Adrenal gland (tissue), 5 donors: ENCODE results near the gene CORO2B.

Experiments used
- POLR2A ChIP-seq, 2 donors: fragments of 450-650 bp; IDR thresholded peaks; one replicate each; pipeline ENCODE4 v1.6.1; 2017; ENCODE audit warnings: antibody characterized with exemption in 2 of 2, mild to moderate bottlenecking in 2 of 2, moderate library complexity in 1 of 2
- TF ChIP-seq, protein P1 (sequence below), 6 experiments: fragments of 450-650 bp in 4 of 6; fragments of 200-600 bp in 2 of 6; sonication (generic) in 1 of 6; IDR thresholded peaks; 1 replicate in 5 of 6; 2 replicates in 1 of 6; pipeline versions ENCODE4 v1.5.1 to v1.8.0; 2016 to 2021; ENCODE audit warnings: antibody characterized with exemption in 6 of 6, mild to moderate bottlenecking in 2 of 6, moderate library complexity in 1 of 6
- donor health status: DM: no; HTN: no; CAD: no.

DNA sequence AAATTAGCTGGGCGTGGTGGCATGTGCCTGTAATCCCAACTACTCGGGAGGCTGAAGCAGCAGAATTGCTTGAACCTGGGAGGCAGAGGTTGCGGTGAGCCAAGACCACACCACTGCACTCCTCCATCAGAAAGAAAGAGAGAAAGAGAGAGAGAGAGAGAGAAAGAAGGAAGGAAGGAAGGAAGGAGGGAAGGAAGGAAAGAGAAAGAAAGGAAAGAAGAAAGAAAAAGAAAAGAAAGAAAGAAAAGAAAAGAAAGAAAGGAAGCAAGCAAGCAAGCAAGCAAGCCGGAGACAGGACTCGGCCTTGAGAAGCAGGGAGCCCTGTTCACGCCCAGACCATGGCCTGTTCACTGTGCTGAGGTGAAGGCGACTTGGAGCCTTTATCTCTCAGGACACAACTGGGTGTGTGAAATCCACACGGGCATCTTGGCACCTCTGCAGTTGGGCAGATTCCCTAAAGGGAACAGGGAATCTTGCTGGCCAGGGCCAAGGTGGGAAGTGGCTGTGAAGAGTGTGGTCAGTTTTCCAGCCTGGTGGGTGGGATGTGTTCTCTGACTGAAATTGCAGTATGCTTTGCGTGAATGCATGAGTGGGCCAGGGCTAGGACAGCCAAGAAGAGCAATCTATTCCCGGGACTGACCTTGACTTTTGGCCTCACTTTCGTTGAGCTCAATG is 90.3 kb downstream of the CORO2B start:
- TF ChIP-seq, protein P1, sequence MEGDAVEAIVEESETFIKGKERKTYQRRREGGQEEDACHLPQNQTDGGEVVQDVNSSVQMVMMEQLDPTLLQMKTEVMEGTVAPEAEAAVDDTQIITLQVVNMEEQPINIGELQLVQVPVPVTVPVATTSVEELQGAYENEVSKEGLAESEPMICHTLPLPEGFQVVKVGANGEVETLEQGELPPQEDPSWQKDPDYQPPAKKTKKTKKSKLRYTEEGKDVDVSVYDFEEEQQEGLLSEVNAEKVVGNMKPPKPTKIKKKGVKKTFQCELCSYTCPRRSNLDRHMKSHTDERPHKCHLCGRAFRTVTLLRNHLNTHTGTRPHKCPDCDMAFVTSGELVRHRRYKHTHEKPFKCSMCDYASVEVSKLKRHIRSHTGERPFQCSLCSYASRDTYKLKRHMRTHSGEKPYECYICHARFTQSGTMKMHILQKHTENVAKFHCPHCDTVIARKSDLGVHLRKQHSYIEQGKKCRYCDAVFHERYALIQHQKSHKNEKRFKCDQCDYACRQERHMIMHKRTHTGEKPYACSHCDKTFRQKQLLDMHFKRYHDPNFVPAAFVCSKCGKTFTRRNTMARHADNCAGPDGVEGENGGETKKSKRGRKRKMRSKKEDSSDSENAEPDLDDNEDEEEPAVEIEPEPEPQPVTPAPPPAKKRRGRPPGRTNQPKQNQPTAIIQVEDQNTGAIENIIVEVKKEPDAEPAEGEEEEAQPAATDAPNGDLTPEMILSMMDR (IDR thresholded peaks at IDR 0.05), result no peak
- no peak for TF ChIP-seq POLR2A (IDR thresholded peaks at IDR 0.05)
